Skin of body (tissue), 2 donors: ENCODE data around the gene TPRA1. TPM values are rescaled to one million over a fixed set of nuclear protein-coding genes. Genes with fewer than 3 reads are reported as not detected.
A peak's percentile ranks its signal among the peaks of the same experiment; 100 is the strongest.

Experiments used
- DNase-seq: peaks from one replicate; lab custom pipeline; 2025; lab: John Stamatoyannopoulos, UW
- total RNA-seq: library from RNA; depleted of rRNA; stranded (reverse); fragments of >200 nt; gene quantifications from one replicate; pipeline ENCODE4 v1.2.3, GENCODE V29; 2014

The TPRA1 gene
- total RNA-seq, 1 donor from 2014 or later = 19.2 TPM

GRCh38 chr3:127566833-127567232 lies 23.7 kb downstream of the TPRA1 start:
- no peak for DNase-seq

GRCh38 chr3:127565711-127566110 lies 24.8 kb downstream of the TPRA1 start:
- no peak for DNase-seq

GRCh38 chr3:127560051-127560787 lies 30.3 kb downstream of the TPRA1 start:
- no peak for DNase-seq

GRCh38 chr3:127556565-127556964 lies 34.0 kb downstream of the TPRA1 start:
- no peak for DNase-seq

DNA sequence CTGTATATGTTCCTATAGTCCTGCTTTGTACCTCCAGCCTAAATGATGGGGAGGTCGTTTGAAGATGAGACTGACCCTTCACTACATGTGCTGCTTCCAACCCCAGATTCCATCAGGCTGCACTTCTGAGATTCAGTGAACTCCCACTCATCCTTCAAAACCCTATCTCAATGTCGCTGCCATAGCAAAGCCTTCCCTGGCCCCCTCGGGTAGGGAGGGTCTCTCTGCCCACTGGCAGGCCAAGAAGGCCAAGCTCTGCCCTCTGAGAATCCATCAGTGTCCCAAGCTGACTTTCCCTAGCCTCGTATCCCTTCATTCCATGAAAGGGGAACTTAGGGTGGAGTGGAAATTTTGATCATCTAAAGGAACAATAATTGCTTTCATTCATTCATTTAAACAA lies 35.4 kb downstream of the TPRA1 start:
- no peak for DNase-seq

GRCh38 chr3:127552038-127552437 lies 38.5 kb downstream of the TPRA1 start:
- no peak for DNase-seq

GRCh38 chr3:127551178-127551577 lies 39.4 kb downstream of the TPRA1 start:
- no peak for DNase-seq

GRCh38 chr3:127550468-127551157 lies 39.9 kb downstream of the TPRA1 start:
- DNase-seq = no peak

- DNase-seq = no peak
Measured at GRCh38 chr3:127549826-127550467, 40.6 kb downstream of the TPRA1 start.

DNA sequence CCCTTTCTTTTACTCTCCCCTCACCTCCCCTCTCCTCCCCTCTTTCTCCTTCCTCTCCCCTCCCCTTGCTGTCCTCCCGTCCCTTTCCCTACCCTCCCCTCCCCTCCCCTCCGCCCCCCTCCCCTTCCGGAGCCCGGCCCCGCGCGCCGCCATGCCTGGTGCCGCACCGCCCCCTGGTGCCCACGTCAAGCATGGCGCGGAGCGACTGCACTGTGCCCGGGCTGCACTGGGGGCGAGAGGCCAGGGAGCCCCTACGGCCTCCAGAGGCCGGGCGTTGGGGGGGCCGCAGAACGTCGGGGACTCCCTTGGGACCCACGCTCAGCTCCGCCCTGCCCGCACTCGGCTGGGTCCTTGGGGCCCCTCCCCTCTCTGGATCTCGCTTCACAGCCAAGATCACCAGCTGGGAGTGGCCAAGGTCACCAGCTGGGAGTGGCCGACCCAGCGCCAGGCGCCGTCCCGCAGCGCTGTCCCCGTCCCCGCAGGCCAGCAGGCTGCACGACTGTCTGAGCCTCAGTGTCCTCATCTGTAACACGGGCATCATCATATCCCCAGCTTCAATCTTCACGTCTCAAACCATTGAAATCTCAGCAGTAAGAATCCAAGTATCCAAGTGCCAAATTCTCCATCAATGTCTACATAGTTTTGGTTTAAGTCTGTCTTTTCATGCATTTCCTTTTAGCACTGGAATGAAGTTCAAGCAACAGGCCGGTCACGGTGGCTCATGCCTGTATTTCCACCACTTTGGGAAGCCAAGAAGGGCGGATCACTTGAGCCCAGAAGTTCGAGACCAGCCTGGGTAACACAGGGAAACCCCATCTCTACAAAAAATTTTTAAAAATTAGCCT lies 42.5 kb downstream of the TPRA1 start:
- DNase-seq = peak; percentile 10

DNA sequence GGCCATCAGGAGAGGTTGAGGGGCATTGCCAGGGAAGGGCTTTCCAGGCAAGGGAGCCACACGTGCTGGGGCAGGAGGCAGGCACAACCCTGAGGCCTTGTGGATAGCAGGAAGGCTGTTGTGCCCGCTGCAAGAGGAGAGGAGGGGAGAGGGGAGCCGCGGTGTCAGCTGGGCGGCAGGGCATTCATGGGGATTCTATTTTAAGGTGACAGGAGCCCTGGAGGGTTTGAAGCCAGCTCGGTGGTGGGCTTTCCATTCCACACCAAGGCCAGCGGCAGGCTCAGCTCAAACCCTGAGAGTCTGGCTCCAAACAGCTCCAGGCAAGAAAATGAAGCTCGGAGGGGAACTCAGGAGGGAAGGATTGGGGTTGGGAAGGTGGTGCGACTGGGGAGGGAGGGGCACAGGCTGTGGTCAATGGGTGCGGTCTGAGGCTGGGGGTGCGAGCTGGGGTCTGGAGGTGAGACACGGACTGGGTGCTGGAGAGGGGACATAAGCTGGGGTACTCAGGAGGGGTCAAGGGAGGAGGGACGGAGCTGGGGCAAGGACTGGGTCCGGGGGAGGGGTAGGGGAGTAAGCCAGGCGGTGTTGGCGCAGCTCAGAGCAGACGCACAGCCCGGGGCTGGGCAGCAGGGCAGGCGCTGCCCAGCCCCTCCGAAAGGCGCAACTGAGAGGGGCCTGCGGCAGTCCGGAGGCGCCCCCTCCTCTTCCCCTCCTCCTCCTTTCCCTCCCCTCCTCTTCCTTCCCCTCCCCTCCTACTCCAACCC lies 43.4 kb downstream of the TPRA1 start:
- no peak for DNase-seq

- DNase-seq = no peak
Measured at GRCh38 chr3:127546554-127546953, 44.0 kb downstream of the TPRA1 start.

- no peak for DNase-seq
Measured at GRCh38 chr3:127545711-127546457, 44.6 kb downstream of the TPRA1 start.

- DNase-seq = no peak
Measured at GRCh38 chr3:127545216-127545615, 45.3 kb downstream of the TPRA1 start.

GRCh38 chr3:127544803-127545201 lies 45.7 kb downstream of the TPRA1 start:
- no peak for DNase-seq

- DNase-seq = no peak
Measured at GRCh38 chr3:127544192-127544802, 46.2 kb downstream of the TPRA1 start.

GRCh38 chr3:127543441-127543840 lies 47.1 kb downstream of the TPRA1 start:
- no peak for DNase-seq

- no peak for DNase-seq
Measured at GRCh38 chr3:127542441-127542952, 48.0 kb downstream of the TPRA1 start.

DNA sequence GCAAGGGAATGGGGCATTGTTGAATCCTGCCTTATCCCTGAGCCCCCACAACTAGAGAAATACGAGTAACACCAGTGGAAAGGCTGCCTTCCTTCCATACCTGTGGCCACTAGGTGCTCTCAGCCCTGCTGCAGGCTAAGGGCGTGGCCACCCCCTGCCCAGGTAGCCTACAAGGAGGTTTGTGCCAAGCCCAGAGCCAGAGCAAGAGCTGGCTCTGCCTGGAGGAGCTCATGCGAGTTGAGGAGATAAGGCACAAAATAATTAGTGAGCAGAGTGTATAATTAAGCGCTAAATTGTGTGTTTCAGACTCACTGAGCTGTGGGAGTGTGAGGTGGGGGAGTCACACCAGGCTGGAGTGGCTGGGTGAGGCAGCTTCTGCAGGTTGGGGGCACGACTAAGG lies 49.2 kb downstream of the TPRA1 start:
- no peak for DNase-seq
